OCI-LY1 (cell line): ENCODE results near the gene CHCHD1.
A peak's percentile ranks its signal among the peaks of the same experiment; 100 is the strongest.

Experiments
- H2AFZ ChIP-seq: fragments of 200-600 bp; sonication (generic), shearing (Covaris generic); 2 replicates; pipeline ENCODE4 v1.6.0; 2014; ENCODE audit warnings: antibody characterized with exemption, mild to moderate bottlenecking, low read length
- H3F3A ChIP-seq: fragments of 200-600 bp; sonication (generic), shearing (Covaris generic); 2 replicates; pipeline ENCODE4 v1.6.0; 2014; ENCODE audit warnings: mild to moderate bottlenecking, antibody characterized with exemption, low read length, moderate library complexity; ENCODE audit not compliant: insufficient read depth
- H3K27ac ChIP-seq: fragments of 200-600 bp; sonication (generic); 2 replicates; pipeline ENCODE4 v1.5.1; 2014; ENCODE audit warnings: low read length, mixed run types, mild to moderate bottlenecking, low read depth; ENCODE audit not compliant: poor library complexity, severe bottlenecking
- H3K27me3 ChIP-seq: fragments of 200-600 bp; sonication (generic); 2 replicates; pipeline ENCODE4 v1.6.0; 2014; ENCODE audit warnings: antibody characterized with exemption, mild to moderate bottlenecking, low read length, moderate library complexity; ENCODE audit not compliant: insufficient read depth
- H3K36me3 ChIP-seq: fragments of 200-600 bp; sonication (generic); 2 replicates; pipeline ENCODE4 v1.6.1; 2014; ENCODE audit warnings: mild to moderate bottlenecking, antibody characterized with exemption, low read length, moderate library complexity, mixed read lengths; ENCODE audit not compliant: insufficient read depth
- H3K4me1 ChIP-seq: fragments of 200-600 bp; sonication (generic); 2 replicates; pipeline ENCODE4 v1.5.1; 2014; ENCODE audit warnings: mild to moderate bottlenecking, low read length, moderate library complexity; ENCODE audit not compliant: insufficient read depth, severe bottlenecking
- H3K4me2 ChIP-seq: fragments of 200-600 bp; sonication (generic), shearing (Covaris generic); 2 replicates; pipeline ENCODE4 v1.6.1; 2014; ENCODE audit warnings: low read length
- H3K4me3 ChIP-seq: fragments of 200-600 bp; sonication (generic); 2 replicates; pipeline ENCODE4 v1.5.1; 2014; ENCODE audit warnings: low read length, low read depth, mild to moderate bottlenecking, mixed read lengths; ENCODE audit not compliant: poor library complexity, severe bottlenecking
- H3K79me2 ChIP-seq: fragments of 200-600 bp; shearing (Covaris generic); 2 replicates; pipeline ENCODE4 v1.6.1; 2016; ENCODE audit warnings: mixed run types, low read length, mixed read lengths; ENCODE audit not compliant: insufficient read depth
- H3K9ac ChIP-seq: fragments of 200-600 bp; sonication (generic), shearing (Covaris generic); 2 replicates; pipeline ENCODE4 v1.6.1; 2014; ENCODE audit warnings: mild to moderate bottlenecking, low read length, mixed read lengths
- H3K9me2 ChIP-seq: fragments of 200-600 bp; sonication (generic), shearing (Covaris generic); 2 replicates; pipeline ENCODE4 v1.6.1; 2014; ENCODE audit warnings: low read depth, mild to moderate bottlenecking, low read length, mixed read lengths
- H3K9me3 ChIP-seq: fragments of 200-600 bp; shearing (Covaris generic); 2 replicates; pipeline ENCODE4 v1.6.1; 2014; ENCODE audit warnings: low read length, mixed read lengths
- H4K20me1 ChIP-seq: fragments of 200-600 bp; sonication (generic), shearing (Covaris generic); 2 replicates; pipeline ENCODE4 v1.6.0; 2016; ENCODE audit warnings: mild to moderate bottlenecking, low read length; ENCODE audit not compliant: insufficient read depth
- EZH2 ChIP-seq: fragments of 200-600 bp; sonication (generic), shearing (Covaris generic); IDR thresholded peaks from 2 replicates; pipeline ENCODE4 v1.8.0; 2017; ENCODE audit warnings: borderline replicate concordance, mixed run types, mild to moderate bottlenecking, antibody characterized with exemption, low read length, moderate library complexity, mixed read lengths
- TF ChIP-seq, protein P1 (sequence below): fragments of 200-600 bp; sonication (generic), shearing (Covaris generic); IDR thresholded peaks from 2 replicates; pipeline ENCODE4 v1.5.1; 2017; ENCODE audit warnings: mild to moderate bottlenecking, antibody characterized with exemption, low read length, moderate library complexity, mixed read lengths

CHCHD1 gene

DNA sequence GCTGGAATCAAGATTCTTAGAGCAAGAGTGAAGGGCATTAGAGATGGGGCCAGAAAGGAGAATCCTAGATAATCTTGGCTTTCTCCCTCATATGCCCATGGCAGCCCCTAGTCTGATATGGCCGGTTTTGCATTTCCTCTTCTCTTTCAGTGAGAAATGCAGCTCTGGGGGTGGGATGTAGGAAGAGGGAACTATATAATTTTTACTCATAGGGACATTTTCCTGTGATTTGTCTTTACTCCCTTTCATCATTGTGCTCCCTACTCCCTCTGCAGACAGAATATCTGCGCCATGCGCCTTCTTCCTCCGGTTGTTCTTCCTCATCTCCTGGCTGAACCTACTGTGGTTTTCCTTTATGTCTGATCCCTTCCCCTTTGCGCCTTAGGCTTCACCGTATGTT, 16.8 kb upstream of the CHCHD1 start:
- no peak for TF ChIP-seq EZH2
- TF ChIP-seq, protein P1, sequence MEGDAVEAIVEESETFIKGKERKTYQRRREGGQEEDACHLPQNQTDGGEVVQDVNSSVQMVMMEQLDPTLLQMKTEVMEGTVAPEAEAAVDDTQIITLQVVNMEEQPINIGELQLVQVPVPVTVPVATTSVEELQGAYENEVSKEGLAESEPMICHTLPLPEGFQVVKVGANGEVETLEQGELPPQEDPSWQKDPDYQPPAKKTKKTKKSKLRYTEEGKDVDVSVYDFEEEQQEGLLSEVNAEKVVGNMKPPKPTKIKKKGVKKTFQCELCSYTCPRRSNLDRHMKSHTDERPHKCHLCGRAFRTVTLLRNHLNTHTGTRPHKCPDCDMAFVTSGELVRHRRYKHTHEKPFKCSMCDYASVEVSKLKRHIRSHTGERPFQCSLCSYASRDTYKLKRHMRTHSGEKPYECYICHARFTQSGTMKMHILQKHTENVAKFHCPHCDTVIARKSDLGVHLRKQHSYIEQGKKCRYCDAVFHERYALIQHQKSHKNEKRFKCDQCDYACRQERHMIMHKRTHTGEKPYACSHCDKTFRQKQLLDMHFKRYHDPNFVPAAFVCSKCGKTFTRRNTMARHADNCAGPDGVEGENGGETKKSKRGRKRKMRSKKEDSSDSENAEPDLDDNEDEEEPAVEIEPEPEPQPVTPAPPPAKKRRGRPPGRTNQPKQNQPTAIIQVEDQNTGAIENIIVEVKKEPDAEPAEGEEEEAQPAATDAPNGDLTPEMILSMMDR = no peak
- Histone ChIP-seq H3K4me1 (peaks cover 28% of the 10 kb centered on the region), H3K36me3 (peaks cover 86% of the 10 kb centered on the region), H3K4me3 (no peak overlapping the region), H3K79me2 (no peaks in the 10 kb centered on the region), H3K4me2 (no peak overlapping the region), H3K27me3 (no peaks in the 10 kb centered on the region), H2AFZ (no peak overlapping the region), H3K9me3 (no peaks in the 10 kb centered on the region), H4K20me1 (no peaks in the 10 kb centered on the region), H3K9ac (no peak overlapping the region), H3F3A (0 out of 2 replicates have a peak, but pooled peaks cover 3% of the 10 kb centered on the region), H3K9me2 (no peaks in the 10 kb centered on the region), H3K27ac (no peak overlapping the region)

DNA sequence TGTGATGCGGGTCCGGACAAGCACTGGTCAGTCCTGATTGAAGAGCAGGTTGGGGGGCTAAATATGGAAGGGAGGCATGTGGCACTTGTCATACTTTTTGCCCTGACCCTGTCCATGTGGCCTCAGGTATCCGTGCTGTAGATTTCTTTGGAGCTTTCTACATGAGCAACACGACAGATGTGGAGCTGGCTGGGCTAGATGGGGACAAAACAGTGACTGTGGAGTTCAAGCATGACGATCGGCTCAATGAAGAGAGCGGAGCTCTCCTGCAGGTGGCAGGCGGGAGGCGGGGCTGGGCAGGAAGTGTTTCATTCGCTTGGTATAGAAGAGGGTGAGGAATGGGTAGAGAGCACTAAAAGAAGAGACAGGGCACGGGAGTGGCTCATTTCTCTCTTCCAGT, 13.0 kb upstream of the CHCHD1 start:
- no peaks in the 10 kb centered on the region for H3K27me3 ChIP-seq
- peak overlapping the region; percentile 14 for H3K4me3 ChIP-seq
- peak overlapping the region; percentile 55 for H3K4me2 ChIP-seq
- H3K27ac ChIP-seq = peak overlapping the region; percentile 72
- H3K79me2 ChIP-seq = peaks cover 8% of the 10 kb centered on the region; the same call in 1 of the 2 replicates
- H2AFZ ChIP-seq = no peak overlapping the region
- no peaks in the 10 kb centered on the region for H3F3A ChIP-seq
- H3K9me3 ChIP-seq = no peaks in the 10 kb centered on the region
- no peaks in the 10 kb centered on the region for H3K9me2 ChIP-seq
- TF ChIP-seq EZH2 = no peak
- TF ChIP-seq, protein P1 = peak; percentile 77
- peaks cover 29% of the 10 kb centered on the region for H3K4me1 ChIP-seq
- peaks cover 66% of the 10 kb centered on the region for H3K36me3 ChIP-seq
- H4K20me1 ChIP-seq = no peaks in the 10 kb centered on the region
- peak overlapping the region; percentile 28; the same call in 1 of the 2 replicates for H3K9ac ChIP-seq

DNA sequence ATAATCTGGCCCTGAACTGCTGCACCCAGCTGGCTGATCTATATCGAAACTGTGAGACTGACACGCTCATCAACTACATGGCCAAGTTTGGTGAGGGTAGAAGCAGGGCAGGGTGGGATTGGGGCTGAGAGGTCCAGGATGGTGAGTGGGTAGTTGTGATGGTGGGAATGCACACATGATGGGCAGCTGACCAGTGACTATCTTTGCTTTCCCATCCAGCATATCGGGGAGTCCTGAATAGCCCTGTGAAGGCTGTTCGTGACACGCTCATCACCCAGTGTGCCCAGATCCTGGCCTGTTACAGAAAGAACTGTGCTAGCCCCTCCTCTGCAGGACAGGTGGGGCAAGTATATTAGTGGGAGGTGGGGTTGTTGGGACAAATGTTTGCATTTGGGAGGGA, 12.5 kb upstream of the CHCHD1 start:
- no peaks in the 10 kb centered on the region for H3K9me2 ChIP-seq
- peaks cover 63% of the 10 kb centered on the region for H3K36me3 ChIP-seq
- H3K4me1 ChIP-seq = peaks cover 34% of the 10 kb centered on the region
- no peaks in the 10 kb centered on the region for H3K9me3 ChIP-seq
- peak overlapping the region; percentile 72 for H3K27ac ChIP-seq
- TF ChIP-seq, protein P1 = no peak
- no peak for TF ChIP-seq EZH2
- H3F3A ChIP-seq = no peaks in the 10 kb centered on the region
- no peaks in the 10 kb centered on the region for H4K20me1 ChIP-seq
- no peak overlapping the region for H2AFZ ChIP-seq
- H3K4me2 ChIP-seq = peak overlapping the region; percentile 55
- H3K27me3 ChIP-seq = no peaks in the 10 kb centered on the region
- peak overlapping the region; percentile 28; the same call in 1 of the 2 replicates for H3K9ac ChIP-seq
- H3K4me3 ChIP-seq = peak overlapping the region; percentile 14
- H3K79me2 ChIP-seq = peaks cover 13% of the 10 kb centered on the region; the same call in 1 of the 2 replicates
